Stomach (tissue), 4 donors: ENCODE data around the gene ARF4.

Source experiments
- POLR2A ChIP-seq, 4 donors: fragments of 450-650 bp; IDR thresholded peaks; one replicate each; pipeline ENCODE4 v1.6.1; 2016; ENCODE audit warnings: antibody characterized with exemption in 4 of 4, control low read depth in 2 of 4, mild to moderate bottlenecking in 1 of 4, moderate library complexity in 1 of 4
- POLR2AphosphoS5 ChIP-seq, 3 donors: sonication (generic); formaldehyde crosslinking; IDR thresholded peaks; one replicate each; pipeline ENCODE4 v1.6.1; 2016; ENCODE audit warnings: antibody characterized with exemption in 3 of 3
- TF ChIP-seq, protein P1 (sequence below), 7 experiments: fragments of 450-650 bp in 4 of 7; fragments of 200-600 bp in 3 of 7; sonication (generic) in 3 of 7; IDR thresholded peaks; one replicate each; pipeline ENCODE4 v1.5.1; 2016 to 2019; ENCODE audit warnings: antibody characterized with exemption in 7 of 7, control low read depth in 2 of 7, mild to moderate bottlenecking in 1 of 7

DNA sequence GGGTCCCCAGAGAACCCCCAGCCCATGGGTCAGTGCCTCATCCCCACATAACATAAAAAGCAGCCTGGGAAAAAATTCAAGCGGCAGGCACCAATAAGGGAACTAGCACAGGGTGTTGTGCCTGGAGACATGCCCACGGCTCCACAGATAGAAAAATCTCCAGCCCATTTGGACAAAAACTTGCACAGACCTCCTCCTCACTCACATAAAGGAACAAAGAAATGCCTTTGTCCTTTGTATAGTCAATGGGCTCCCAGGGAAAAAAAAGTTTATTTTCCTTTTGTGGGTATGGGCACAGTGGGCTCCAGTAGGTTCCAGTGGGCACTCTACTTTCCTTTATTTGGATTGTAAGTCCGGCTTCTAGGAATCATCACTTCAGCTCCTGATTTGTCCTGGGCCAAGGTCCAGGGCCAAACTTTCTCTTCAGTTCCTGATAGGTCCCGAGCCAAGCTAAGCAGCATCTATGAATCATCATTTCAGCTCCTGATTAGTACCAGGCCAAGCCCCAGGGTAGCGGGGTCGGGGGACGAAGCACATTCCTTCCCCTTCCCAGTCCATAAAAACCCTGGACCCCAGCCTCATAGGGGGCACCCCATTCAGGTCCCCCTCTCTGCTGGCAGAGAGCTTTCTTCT is 51.4 kb downstream of the ARF4 start:
- TF ChIP-seq POLR2AphosphoS5 (IDR thresholded peaks at IDR 0.05) (no peak), POLR2A (IDR thresholded peaks at IDR 0.05) (no peak)
- TF ChIP-seq, protein P1, sequence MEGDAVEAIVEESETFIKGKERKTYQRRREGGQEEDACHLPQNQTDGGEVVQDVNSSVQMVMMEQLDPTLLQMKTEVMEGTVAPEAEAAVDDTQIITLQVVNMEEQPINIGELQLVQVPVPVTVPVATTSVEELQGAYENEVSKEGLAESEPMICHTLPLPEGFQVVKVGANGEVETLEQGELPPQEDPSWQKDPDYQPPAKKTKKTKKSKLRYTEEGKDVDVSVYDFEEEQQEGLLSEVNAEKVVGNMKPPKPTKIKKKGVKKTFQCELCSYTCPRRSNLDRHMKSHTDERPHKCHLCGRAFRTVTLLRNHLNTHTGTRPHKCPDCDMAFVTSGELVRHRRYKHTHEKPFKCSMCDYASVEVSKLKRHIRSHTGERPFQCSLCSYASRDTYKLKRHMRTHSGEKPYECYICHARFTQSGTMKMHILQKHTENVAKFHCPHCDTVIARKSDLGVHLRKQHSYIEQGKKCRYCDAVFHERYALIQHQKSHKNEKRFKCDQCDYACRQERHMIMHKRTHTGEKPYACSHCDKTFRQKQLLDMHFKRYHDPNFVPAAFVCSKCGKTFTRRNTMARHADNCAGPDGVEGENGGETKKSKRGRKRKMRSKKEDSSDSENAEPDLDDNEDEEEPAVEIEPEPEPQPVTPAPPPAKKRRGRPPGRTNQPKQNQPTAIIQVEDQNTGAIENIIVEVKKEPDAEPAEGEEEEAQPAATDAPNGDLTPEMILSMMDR (IDR thresholded peaks at IDR 0.05), result no peak
